SK-N-SH (cell line): ENCODE measurements around the gene SCN1B. TPM values are rescaled to one million over a fixed set of nuclear protein-coding genes. Genes with fewer than 3 reads are reported as not detected.

ENCODE experiments used
- CTCF ChIA-PET: fragments of 300-600, 350-600 bp; formaldehyde crosslinking; extraction: SDS; loops from one replicate; lab custom pipeline; 2021; lab: Yijun Ruan, JAX
- POLR2A ChIA-PET: fragments of 350-600 bp; sonication (Branson Sonifier 250); formaldehyde crosslinking; extraction: SDS; loops from one replicate; lab custom pipeline; 2020; ENCODE audit warnings: antibody characterized with exemption, inconsistent platforms; lab: Yijun Ruan, JAX
- DNase-seq: peaks from one replicate; pipeline ENCODE4 v3.0.0; 2012
- H2AFZ ChIP-seq: fragments of 200-600 bp; sonication (generic); 2 replicates; pipeline ENCODE4 v1.8.1; 2016; ENCODE audit warnings: antibody characterized with exemption, mild to moderate bottlenecking, low read depth
- H3F3A ChIP-seq: fragments of 200-600 bp; sonication (generic); replicated peaks from 2 replicates; pipeline ENCODE3; 2016; ENCODE audit warnings: antibody characterized with exemption, mild to moderate bottlenecking; ENCODE audit not compliant: insufficient read depth
- H3K27ac ChIP-seq, 2 experiments: fragments of 200-500 bp in 1 of 2; fragments of 200-600 bp in 1 of 2; sonication (Bioruptor generic) in 1 of 2; sonication (generic), shearing (Covaris generic) in 1 of 2; 2 replicates each; pipeline versions ENCODE4 v1.5.1 to v1.6.1; 2014 to 2016; ENCODE audit warnings: low read depth in 2 of 2, inconsistent platforms in 1 of 2, low read length in 1 of 2, mild to moderate bottlenecking in 1 of 2, mixed read lengths in 1 of 2
- H3K27me3 ChIP-seq: fragments of 200-600 bp; sonication (generic), shearing (Covaris generic); 2 replicates; pipeline ENCODE4 v1.6.1; 2016; ENCODE audit warnings: mixed run types; ENCODE audit not compliant: insufficient read depth
- H3K36me3 ChIP-seq, 2 experiments: fragments of 200-500 bp in 1 of 2; fragments of 200-600 bp in 1 of 2; sonication (Bioruptor generic) in 1 of 2; sonication (generic) in 1 of 2; replicated peaks in 1 of 2; 2 replicates each; pipeline versions ENCODE3 to v1.5.1; 2014 to 2016; ENCODE audit warnings: low read length in 1 of 2, mild to moderate bottlenecking in 1 of 2; ENCODE audit not compliant: insufficient read depth in 2 of 2, control insufficient read depth in 1 of 2
- H3K4me1 ChIP-seq, 2 experiments: fragments of 200-500 bp in 1 of 2; fragments of 200-600 bp in 1 of 2; sonication (Bioruptor generic) in 1 of 2; sonication (generic), shearing (Covaris generic) in 1 of 2; 2 replicates each; pipeline versions ENCODE4 v1.5.1 to v1.6.1; 2014 to 2016; ENCODE audit warnings: low read depth in 1 of 2, low read length in 1 of 2, mixed run types in 1 of 2; ENCODE audit not compliant: insufficient read depth in 2 of 2, control insufficient read depth in 1 of 2
- H3K4me2 ChIP-seq: fragments of 200-600 bp; sonication (generic), shearing (Covaris generic); 2 replicates; pipeline ENCODE4 v1.6.1; 2017; ENCODE audit warnings: mixed run types
- H3K4me3 ChIP-seq, 2 experiments: fragments of 200-500 bp in 1 of 2; fragments of 200-600 bp in 1 of 2; sonication (Bioruptor generic) in 1 of 2; sonication (generic), shearing (Covaris generic) in 1 of 2; 2 replicates each; pipeline versions ENCODE4 v1.5.1 to v1.8.1; 2014 to 2016; ENCODE audit warnings: low read depth in 2 of 2, inconsistent platforms in 1 of 2, low read length in 1 of 2, mild to moderate bottlenecking in 1 of 2, mixed read lengths in 1 of 2, moderate library complexity in 1 of 2
- H3K79me2 ChIP-seq: fragments of 200-600 bp; sonication (generic); 2 replicates; pipeline ENCODE4 v1.8.1; 2017; ENCODE audit warnings: mild to moderate bottlenecking; ENCODE audit not compliant: insufficient read depth
- H3K9ac ChIP-seq: fragments of 200-600 bp; sonication (generic); 2 replicates; pipeline ENCODE4 v1.6.1; 2017; ENCODE audit warnings: mixed run types
- H3K9me2 ChIP-seq: fragments of 200-600 bp; sonication (generic); 2 replicates; pipeline ENCODE4 v1.6.1; 2017; ENCODE audit warnings: mixed run types
- H3K9me3 ChIP-seq: fragments of 200-600 bp; sonication (generic); 2 replicates; pipeline ENCODE4 v1.6.1; 2017; ENCODE audit warnings: mixed run types, mild to moderate bottlenecking, moderate library complexity
- H4K20me1 ChIP-seq: fragments of 200-600 bp; sonication (generic); 2 replicates; pipeline ENCODE4 v1.6.1; 2017; ENCODE audit warnings: mild to moderate bottlenecking, mixed run types; ENCODE audit not compliant: insufficient read depth
- ELF1 ChIP-seq: IDR thresholded peaks from 2 replicates; pipeline ENCODE4 v1.4.0; 2012
- EP300 ChIP-seq, 2 experiments: IDR thresholded peaks; 2 replicates each; pipeline versions ENCODE4 v1.4.0 to v1.6.1; 2012; ENCODE audit warnings: borderline replicate concordance in 1 of 2, low read depth in 1 of 2, low read length in 1 of 2
- FOXM1 ChIP-seq: IDR thresholded peaks from 2 replicates; pipeline ENCODE4 v1.4.0; 2012; ENCODE audit warnings: low read depth, mild to moderate bottlenecking
- GATA2 ChIP-seq: sonication (generic); formaldehyde crosslinking; IDR thresholded peaks from 2 replicates; pipeline ENCODE4 v1.5.0; 2020; ENCODE audit warnings: mild to moderate bottlenecking, missing genetic modification reagents
- IRF3 ChIP-seq: fragments of 150-350 bp; IDR thresholded peaks from 2 replicates; pipeline ENCODE4 v1.6.1; 2016; ENCODE audit warnings: mild to moderate bottlenecking, low read depth, low read length
- MAX ChIP-seq: IDR thresholded peaks from 2 replicates; pipeline ENCODE4 v1.4.0; 2012; ENCODE audit warnings: low read depth
- MXI1 ChIP-seq: IDR thresholded peaks from 2 replicates; pipeline ENCODE4 v1.6.1; 2012; ENCODE audit warnings: mild to moderate bottlenecking, low read depth, low read length, improper control_type of control experiment
- NFIC ChIP-seq: IDR thresholded peaks from 2 replicates; pipeline ENCODE4 v1.4.0; 2012; ENCODE audit warnings: borderline replicate concordance
- NRF1 ChIP-seq: IDR thresholded peaks from 2 replicates; pipeline ENCODE4 v1.6.1; 2012; ENCODE audit warnings: low read depth, mild to moderate bottlenecking, low read length
- POLR2AphosphoS5 ChIP-seq: IDR thresholded peaks from 2 replicates; pipeline ENCODE4 v1.6.1; 2012; ENCODE audit warnings: low read depth, low read length
- RAD21 ChIP-seq: IDR thresholded peaks from 2 replicates; pipeline ENCODE4 v1.6.1; 2012; ENCODE audit warnings: mild to moderate bottlenecking, low read length
- RCOR1 ChIP-seq: fragments of 150-350 bp; IDR thresholded peaks from 2 replicates; pipeline ENCODE4 v1.6.1; 2017; ENCODE audit warnings: antibody characterized with exemption, low read length
- REST ChIP-seq: IDR thresholded peaks from 2 replicates; pipeline ENCODE4 v1.6.1; 2012; ENCODE audit warnings: mild to moderate bottlenecking, low read depth, low read length, moderate library complexity
- RFX5 ChIP-seq: IDR thresholded peaks from 2 replicates; pipeline ENCODE4 v1.6.1; 2012; ENCODE audit warnings: mild to moderate bottlenecking, improper control_type of control experiment, low read length
- RXRA ChIP-seq: IDR thresholded peaks from 2 replicates; pipeline ENCODE4 v1.4.0; 2012; ENCODE audit warnings: low read depth, mild to moderate bottlenecking, borderline replicate concordance
- SMC3 ChIP-seq: IDR thresholded peaks from 2 replicates; pipeline ENCODE4 v1.6.1; 2012; ENCODE audit warnings: low read depth, low read length, improper control_type of control experiment
- TCF12 ChIP-seq: IDR thresholded peaks from 2 replicates; pipeline ENCODE4 v1.4.0; 2012
- USF1 ChIP-seq: IDR thresholded peaks from 2 replicates; pipeline ENCODE4 v1.4.0; 2012; ENCODE audit warnings: low read depth, borderline replicate concordance
- ZBTB33 ChIP-seq: IDR thresholded peaks from 2 replicates; pipeline ENCODE4 v1.4.0; 2012; ENCODE audit warnings: low read depth, borderline replicate concordance
- WGBS: methylation state at CpG from one replicate; pipeline ENCODE4 v1.1.6; 2017; ENCODE audit warnings: low lambda C conversion rate; 5-methylcytosine and 5-hydroxymethylcytosine counted together
- polyA plus RNA-seq, 3 experiments: library from polyadenylated mRNA; depleted of rRNA; stranded (reverse); fragments of >200 nt; gene quantifications; 2 replicates each; pipeline ENCODE4 v1.2.3, GENCODE V29; 2012

SCN1B gene
- polyA plus RNA-seq, 1 of the 3 experiments (the other 2 are of a cell fraction) = 10.5 TPM

GRCh38 chr19:35031072-35031881, 1.0 kb downstream of the SCN1B start:
- ChIA-PET CTCF (interaction anchor here (2.4 to 6.4 kb wide), 2 partner anchors 14 to 36 kb away, joined by 8 to 49 read pairs; no protein-coding TSS in a partner anchor), POLR2A (no interaction called here)

More at GRCh38 chr19:35031072-35031881, 1.0 kb downstream of the SCN1B start:
- no peak for DNase-seq
- H3K4me2 ChIP-seq = peak overlapping the region; percentile 81
- no peaks in the 10 kb centered on the region for H3K9me3 ChIP-seq
- no peak overlapping the region for H3K9ac ChIP-seq
- 29% methylated on average over 31 of the region's 31 CpGs for WGBS
- H3F3A ChIP-seq = peaks cover 7% of the 10 kb centered on the region
- H3K4me1 ChIP-seq = peaks cover 0 to 21% of the 10 kb centered on the region in 2 experiments; a peak in 1 of 4 replicates
- H3K9me2 ChIP-seq = no peaks in the 10 kb centered on the region
- no peaks in the 10 kb centered on the region for H3K27me3 ChIP-seq
- H4K20me1 ChIP-seq = no peaks in the 10 kb centered on the region
- no peak overlapping the region for H3K27ac ChIP-seq
- peak overlapping the region; percentile 41 to 53 for H3K4me3 ChIP-seq
- H3K79me2 ChIP-seq = no peaks in the 10 kb centered on the region
- H2AFZ ChIP-seq = 0 out of 2 replicates have a peak overlapping the region, but pooled peaks have one; percentile 46
- TF ChIP-seq ELF1 (no peak), RFX5 (no peak), RCOR1 (no peak), POLR2AphosphoS5 (no peak), GATA2 (CRISPR knock-in tag) (no peak), ZBTB33 (no peak), FOXM1 (no peak), NRF1 (no peak), TCF12 (no peak), MXI1 (no peak), MAX (no peak), EP300 (IDR thresholded peaks at IDR 0.05; ENCODE audit: borderline replicate concordance in 1 of 2, low read depth in 1 of 2, low read length in 1 of 2) (no peak), NFIC (no peak), IRF3 (no peak), USF1 (no peak), RAD21 (no peak), SMC3 (no peak), RXRA (no peak), REST (no peak)
- H3K36me3 ChIP-seq = peaks cover 0 to 14% of the 10 kb centered on the region in 2 experiments
